Transverse colon (tissue), 4 donors: ENCODE measurements around the gene ZMIZ2. TPM values are rescaled to one million over a fixed set of nuclear protein-coding genes. Genes with fewer than 3 reads are reported as not detected.
"Not testable (repeated sequence)": the region's sequence is repeated elsewhere in the genome, so short reads cannot be mapped to it uniquely, and the experiment has no call there.

Experiments used
- DNase-seq: peaks from one replicate; pipeline ENCODE4 v3.0.0-alpha.2; 2019
- H3K27ac ChIP-seq, 4 donors: fragments of 200-600 bp; sonication (generic); 2 replicates each; pipeline ENCODE4 v1.5.1; 2016 to 2018; ENCODE audit warnings: inconsistent platforms in 4 of 4
- H3K27me3 ChIP-seq: fragments of 200-600 bp; sonication (generic); 2 replicates; pipeline ENCODE4 v1.5.1; 2017; ENCODE audit warnings: inconsistent platforms
- H3K36me3 ChIP-seq, 4 donors: fragments of 200-600 bp; sonication (generic); 2 replicates each; pipeline ENCODE4 v1.5.1; 2017 to 2019; ENCODE audit warnings: inconsistent platforms in 4 of 4
- H3K4me1 ChIP-seq, 4 donors: fragments of 200-600 bp; sonication (generic); 2 replicates each; pipeline ENCODE4 v1.5.1; 2017 to 2020; ENCODE audit warnings: inconsistent platforms in 4 of 4
- H3K4me3 ChIP-seq, 4 donors: fragments of 200-600 bp; sonication (generic); 1 replicate in 1 of 4; 2 replicates in 3 of 4; pipeline versions ENCODE4 v1.5.1 to v1.6.1; 2017 to 2019; ENCODE audit warnings: inconsistent platforms in 4 of 4
- H3K9me3 ChIP-seq, 2 donors: fragments of 200-600 bp; sonication (generic); 2 replicates each; pipeline ENCODE4 v1.5.1; 2017 to 2019; ENCODE audit warnings: inconsistent platforms in 2 of 2
- CTCF ChIP-seq, 5 experiments: fragments of 200-600 bp in 3 of 5; fragments of 450-650 bp in 2 of 5; sonication (generic) in 3 of 5; IDR thresholded peaks; 1 replicate in 2 of 5; 2 replicates in 3 of 5; pipeline ENCODE4 v1.5.1; 2016 to 2017; ENCODE audit warnings: antibody characterized with exemption in 5 of 5, inconsistent platforms in 3 of 5, mild to moderate bottlenecking in 2 of 5, moderate library complexity in 1 of 5
- EP300 ChIP-seq: sonication (generic); formaldehyde crosslinking; IDR thresholded peaks from one replicate; pipeline ENCODE4 v1.6.1; 2017; ENCODE audit warnings: antibody characterized with exemption, low read depth
- POLR2A ChIP-seq: fragments of 450-650 bp; IDR thresholded peaks from one replicate; pipeline ENCODE4 v1.6.1; 2016; ENCODE audit warnings: antibody characterized with exemption, mild to moderate bottlenecking, moderate library complexity
- POLR2AphosphoS5 ChIP-seq, 3 donors: sonication (generic); formaldehyde crosslinking; IDR thresholded peaks; one replicate each; pipeline ENCODE4 v1.6.1; 2016; ENCODE audit warnings: antibody characterized with exemption in 3 of 3
- WGBS, 2 donors: methylation state at CpG; one replicate each; pipeline ENCODE4 v1.1.5; 2018; ENCODE audit warnings: low coverage in 1 of 2; 5-methylcytosine and 5-hydroxymethylcytosine counted together
- in situ Hi-C, 4 donors: fragments of 200-750 bp; cut with MboI; loops; one replicate each; pipeline versions ENCODE4 v1.15.0 to v1.15.1; 2017; ENCODE audit warnings: low sequenced_read_pairs in 3 of 4, low pct_ligation_motif_present in 1 of 4, low pct_unique_long_range_greater_than_20kb in 1 of 4
- intact Hi-C: fragments of 100-400 bp; cut with DNase I; formaldehyde crosslinking; loops from one replicate; pipeline ENCODE4 v1.15.1; 2023; ENCODE audit warnings: low total_unique reads
- total RNA-seq, 4 donors: library from RNA; depleted of rRNA; stranded (reverse); fragments of >200 nt; gene quantifications; one replicate each; pipeline ENCODE4 v1.1.0, GENCODE V29; 2016

ZMIZ2 gene
- total RNA-seq, 4 donors from 2014 or later: 40.6 to 92.7 (median 69.3) TPM

GRCh38 chr7:44729949-44730590 lies 18.6 kb upstream of the ZMIZ2 start:
- Histone ChIP-seq H3K4me1 (no peaks in the 10 kb centered on the region), H3K36me3 (no peaks in the 10 kb centered on the region), H3K27ac (no peak overlapping the region), H3K27me3 (no peaks in the 10 kb centered on the region), H3K9me3 (no peaks in the 10 kb centered on the region), H3K4me3 (no peak overlapping the region)
- TF ChIP-seq CTCF (IDR thresholded peaks at IDR 0.05) (no peak), POLR2A (no peak), EP300 (no peak), POLR2AphosphoS5 (IDR thresholded peaks at IDR 0.05) (no peak)
- in situ Hi-C loops (no loop called here), intact Hi-C loops (loop anchor here (10.0 kb wide), 1 partner anchor 55 kb away; no protein-coding TSS in a partner anchor)
- 81% methylated on average over 12 of the region's 12 CpGs; no CpG with 5 or more reads in 1 of the 2 donors for WGBS, 2 donors
- no peak for DNase-seq

- intact Hi-C loops: loop anchor here (10.0 kb wide), 1 partner anchor 52 kb away; no protein-coding TSS in a partner anchor
- H3K4me1 ChIP-seq, H3K36me3 ChIP-seq, H3K27me3 ChIP-seq, DNase-seq, H3K9me3 ChIP-seq, H3K4me3 ChIP-seq, in situ Hi-C loops, H3K27ac ChIP-seq: not testable (repeated sequence)
- 86 to 90% methylated on average over 3 to 6 of the region's 6 CpGs for whole genome bisulfite sequencing, 2 donors
Observed at GRCh38 chr7:44732971-44733370, 15.7 kb upstream of the ZMIZ2 start.

GRCh38 chr7:44733708-44734481 lies 14.8 kb upstream of the ZMIZ2 start:
- Histone ChIP-seq H3K4me3 (no peak overlapping the region), H3K36me3 (no peaks in the 10 kb centered on the region), H3K27me3 (no peaks in the 10 kb centered on the region), H3K9me3 (no peaks in the 10 kb centered on the region), H3K27ac (no peak overlapping the region), H3K4me1 (no peaks in the 10 kb centered on the region)
- TF ChIP-seq POLR2A (no peak), CTCF (IDR thresholded peaks at IDR 0.05) (no peak), POLR2AphosphoS5 (IDR thresholded peaks at IDR 0.05) (no peak), EP300 (no peak)
- no peak for DNase-seq
- in situ Hi-C loops: no loop called here
- intact Hi-C loops: loop anchor here (10.0 kb wide), 1 partner anchor 51 kb away; no protein-coding TSS in a partner anchor
- 73 to 93% methylated on average over 2 to 5 of the region's 5 CpGs for WGBS, 2 donors

- Histone ChIP-seq H3K4me3 (no peak overlapping the region), H3K36me3 (no peaks in the 10 kb centered on the region), H3K9me3 (no peaks in the 10 kb centered on the region), H3K27me3 (no peaks in the 10 kb centered on the region), H3K27ac (no peak overlapping the region), H3K4me1 (no peaks in the 10 kb centered on the region)
- no peak for DNase-seq
- in situ Hi-C loops (no loop called here), intact Hi-C loops (loop anchor here (10.0 kb wide), 1 partner anchor 49 kb away; no protein-coding TSS in a partner anchor)
- no peak for TF ChIP-seq POLR2AphosphoS5 (IDR thresholded peaks at IDR 0.05)
- no peak for TF ChIP-seq POLR2A
- TF ChIP-seq EP300: no peak
- TF ChIP-seq CTCF (IDR thresholded peaks at IDR 0.05): no peak
- WGBS, 2 donors: 70 to 72% methylated on average over 4 to 5 of the region's 5 CpGs
Observed at GRCh38 chr7:44735403-44736165, 13.1 kb upstream of the ZMIZ2 start.
